ENCODE data around the gene CHKA. TPM values are rescaled to one million over a fixed set of nuclear protein-coding genes. Genes with fewer than 3 reads are reported as not detected.

Gene CHKA
- total and polyA plus RNA-seq, 2 of the 4 experiments (the other 2 are of a cell fraction): 4.5 to 8.4 TPM

DNA sequence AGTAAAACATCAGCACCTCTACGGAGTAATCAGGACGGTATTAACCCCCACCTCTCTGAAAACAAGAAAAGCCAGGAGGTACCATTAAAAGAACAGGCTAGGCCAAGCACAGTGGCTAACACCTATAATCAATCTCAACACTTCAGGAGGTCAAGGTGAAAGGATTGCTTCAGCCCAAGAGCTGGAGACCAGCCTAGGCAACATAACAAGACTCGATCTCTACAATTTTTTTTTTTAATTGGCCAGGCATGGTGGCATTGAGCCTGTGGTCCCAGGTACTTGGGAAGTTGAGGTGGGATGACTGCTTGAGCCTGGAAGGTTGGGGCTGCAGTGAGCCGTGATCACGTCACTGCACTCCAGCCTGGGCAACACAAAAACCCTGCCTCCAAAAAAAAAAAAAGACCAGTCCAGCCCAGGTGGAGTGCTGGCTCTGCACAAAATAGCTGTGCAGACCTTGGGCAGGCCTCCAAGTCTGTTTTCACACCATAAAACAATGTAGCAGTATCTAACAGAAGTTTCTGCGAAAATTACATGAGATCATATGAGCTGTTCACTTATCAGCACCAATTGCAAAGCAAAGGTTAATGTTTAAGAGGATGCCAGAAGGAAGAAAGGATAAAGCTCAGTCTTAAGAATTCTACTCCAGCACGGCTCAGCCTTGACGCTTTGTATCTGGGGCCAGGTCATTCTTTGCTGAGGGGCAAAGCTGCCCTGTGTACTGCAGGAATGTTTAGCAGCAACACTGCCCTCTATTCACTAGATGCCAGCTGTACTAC is 14.8 kb downstream of the CHKA start:
- BruUV-seq (replicated peaks): no TSS peak
- Histone ChIP-seq H3K56ac (ENCODE audit: extremely low read depth, insufficient read depth, low read length) (no peak overlapping the region), H2AK9ac (replicated peaks; ENCODE audit: low read depth, low read length, poor library complexity) (no peak overlapping the region), H2BK5ac (ENCODE audit: low read depth, low read length, poor library complexity, severe bottlenecking) (no peak overlapping the region), H3K23ac (ENCODE audit: low read depth, low read length) (no peak overlapping the region), H3K9me3 (ENCODE audit: control insufficient read depth, insufficient read depth, low read length) (no peaks in the 10 kb centered on the region), H3K9me1 (ENCODE audit: insufficient read depth, low read length) (peaks cover 3% of the 10 kb centered on the region; the same call in 1 of the 2 replicates), H4K5ac (ENCODE audit: low read depth, low read length) (no peak overlapping the region), H3K4me1 (ENCODE audit: control insufficient read depth, insufficient read depth, low read length) (no peaks in the 10 kb centered on the region), H4K20me1 (ENCODE audit: insufficient read depth, low read length) (peaks cover 10% of the 10 kb centered on the region; the same call in 1 of the 2 replicates), H3K27me3 (ENCODE audit: control insufficient read depth, insufficient read depth, low read length) (no peaks in the 10 kb centered on the region), H3K4me3 (ENCODE audit: insufficient read depth, low read depth, low read length) (no peak overlapping the region), H3K4me2 (ENCODE audit: low read depth, low read length) (no peak overlapping the region), H3K79me1 (ENCODE audit: low read depth in 1 of 2, low read length in 2 of 2) (peaks cover 18 to 19% of the 10 kb centered on the region in 2 experiments), H2AFZ (replicated peaks; ENCODE audit: low read length, poor library complexity) (no peak overlapping the region), H2BK20ac (ENCODE audit: low read depth, low read length) (no peak overlapping the region), H2BK120ac (ENCODE audit: low read depth, low read length) (no peak overlapping the region), H3K4ac (ENCODE audit: low read depth, low read length) (no peak overlapping the region), H3K27ac (ENCODE audit: insufficient read depth, low read length) (no peak overlapping the region), H2AK5ac (ENCODE audit: low read depth, low read length) (no peak overlapping the region), H3K36me3 (ENCODE audit: control insufficient read depth, insufficient read depth, low read length) (no peaks in the 10 kb centered on the region), H4K91ac (ENCODE audit: insufficient read depth, low read depth, low read length) (no peak overlapping the region), H3K18ac (ENCODE audit: low read depth, low read length) (no peak overlapping the region), H3K14ac (replicated peaks; ENCODE audit: low read depth, low read length) (no peak overlapping the region), H3K9ac (ENCODE audit: low read depth, low read length) (no peak overlapping the region), H4K8ac (ENCODE audit: low read depth in 2 of 2, low read length in 2 of 2) (no peak overlapping the region), H2BK15ac (ENCODE audit: low read depth, low read length) (no peak overlapping the region)
- ChIA-PET POLR2A (ENCODE audit: unreplicated experiment) (no interaction called here), CTCF (interaction anchor here (0.6 kb wide), 2 partner anchors 12 to 24 kb away, joined by 3 read pairs; no protein-coding TSS in a partner anchor)
- ATAC-seq (ENCODE audit: low read depth) (no peak), DNase-seq (no peak)
- dilution Hi-C loops (cut with HindIII; ENCODE audit: low sequenced_read_pairs, unreplicated experiment) (no loop called here), in situ Hi-C loops (cut with MboI; ENCODE audit: low sequenced_read_pairs) (no loop called here), intact Hi-C loops (cut with micrococcal nuclease) (no loop called here)
- TF ChIP-seq MAZ (IDR thresholded peaks at IDR 0.05; ENCODE audit: borderline replicate concordance, low read depth, low read length): no peak
- no peak for TF ChIP-seq MAFK (IDR thresholded peaks at IDR 0.05; ENCODE audit: low read depth, low read length)
- 73% methylated on average over 2 of the region's 8 CpGs; no CpG with 5 or more reads in 1 of the 2 experiments for WGBS, 2 experiments (ENCODE audit: extremely low coverage in 2 of 2, insufficient read length in 1 of 2)

Data from IMR-90 (cell line).